ENCODE data around the gene NXPH1.

NXPH1 gene

GRCh38 chr7:8710124-8710523 is 276.7 kb downstream of the NXPH1 start:
- H4K20me1 ChIP-seq (ENCODE audit: insufficient read depth, low read length), result no peaks in the 10 kb centered on the region
- no peak overlapping the region for H3K4me2 ChIP-seq (ENCODE audit: low read length)
- H3F3A ChIP-seq (ENCODE audit: insufficient read depth, low read length), result no peaks in the 10 kb centered on the region
- no peak overlapping the region for H2AFZ ChIP-seq (ENCODE audit: low read length)
- no peaks in the 10 kb centered on the region for H3K4me1 ChIP-seq (ENCODE audit: insufficient read depth, low read length, severe bottlenecking)
- H3K9me2 ChIP-seq (ENCODE audit: low read depth, low read length), result no peaks in the 10 kb centered on the region
- TF ChIP-seq EZH2 (IDR thresholded peaks at IDR 0.05; ENCODE audit: borderline replicate concordance, low read length), result no peak
- TF ChIP-seq CTCF (IDR thresholded peaks at IDR 0.05; ENCODE audit: low read length), result no peak
- no peaks in the 10 kb centered on the region for H3K9me3 ChIP-seq (ENCODE audit: low read length)
- H3K36me3 ChIP-seq (ENCODE audit: insufficient read depth, low read length), result no peaks in the 10 kb centered on the region
- no peak overlapping the region for H3K27ac ChIP-seq (ENCODE audit: low read depth, low read length, poor library complexity, severe bottlenecking)
- H3K4me3 ChIP-seq (ENCODE audit: low read depth, low read length, poor library complexity, severe bottlenecking), result no peak overlapping the region
- no peaks in the 10 kb centered on the region for H3K79me2 ChIP-seq (ENCODE audit: insufficient read depth, low read length)
- H3K27me3 ChIP-seq (ENCODE audit: insufficient read depth, low read length), result no peaks in the 10 kb centered on the region
- no peak overlapping the region for H3K9ac ChIP-seq (ENCODE audit: low read length)

GRCh38 chr7:8714791-8715190 is 281.4 kb downstream of the NXPH1 start:
- H3K36me3 ChIP-seq (ENCODE audit: insufficient read depth, low read length), result no peaks in the 10 kb centered on the region
- H3K9me3 ChIP-seq (ENCODE audit: low read length), result no peaks in the 10 kb centered on the region
- H2AFZ ChIP-seq (ENCODE audit: low read length), result no peak overlapping the region
- H3K4me1 ChIP-seq (ENCODE audit: insufficient read depth, low read length, severe bottlenecking), result no peaks in the 10 kb centered on the region
- H3K27me3 ChIP-seq (ENCODE audit: insufficient read depth, low read length), result no peaks in the 10 kb centered on the region
- H3K79me2 ChIP-seq (ENCODE audit: insufficient read depth, low read length), result no peaks in the 10 kb centered on the region
- H3K9me2 ChIP-seq (ENCODE audit: low read depth, low read length), result no peaks in the 10 kb centered on the region
- no peak overlapping the region for H3K4me2 ChIP-seq (ENCODE audit: low read length)
- no peaks in the 10 kb centered on the region for H4K20me1 ChIP-seq (ENCODE audit: insufficient read depth, low read length)
- no peak overlapping the region for H3K27ac ChIP-seq (ENCODE audit: low read depth, low read length, poor library complexity, severe bottlenecking)
- H3K9ac ChIP-seq (ENCODE audit: low read length), result no peak overlapping the region
- TF ChIP-seq CTCF (IDR thresholded peaks at IDR 0.05; ENCODE audit: low read length) (no peak), EZH2 (IDR thresholded peaks at IDR 0.05; ENCODE audit: borderline replicate concordance, low read length) (no peak)
- no peaks in the 10 kb centered on the region for H3F3A ChIP-seq (ENCODE audit: insufficient read depth, low read length)
- no peak overlapping the region for H3K4me3 ChIP-seq (ENCODE audit: low read depth, low read length, poor library complexity, severe bottlenecking)

DNA sequence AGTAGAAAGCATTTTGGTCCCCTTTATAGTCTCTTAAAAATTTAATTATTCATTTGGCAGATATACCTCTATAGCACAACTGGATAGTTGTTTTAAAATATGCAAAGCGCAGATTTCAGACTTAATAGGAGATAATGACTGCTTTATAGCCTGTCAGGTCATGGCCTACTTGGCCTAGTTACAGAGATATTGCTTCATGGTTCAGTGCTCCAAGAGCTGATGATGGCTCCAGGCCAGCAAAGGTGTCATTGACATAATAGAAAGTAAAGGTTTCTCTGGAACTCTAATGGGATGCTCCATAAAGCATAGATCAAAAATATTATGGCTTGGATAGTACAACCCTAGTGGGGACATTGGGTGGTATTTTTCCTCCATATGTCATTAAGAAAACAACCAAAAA is 285.7 kb downstream of the NXPH1 start:
- no peaks in the 10 kb centered on the region for H3K36me3 ChIP-seq (ENCODE audit: insufficient read depth, low read length)
- H2AFZ ChIP-seq (ENCODE audit: low read length), result no peak overlapping the region
- no peaks in the 10 kb centered on the region for H3K79me2 ChIP-seq (ENCODE audit: insufficient read depth, low read length)
- no peaks in the 10 kb centered on the region for H3K9me3 ChIP-seq (ENCODE audit: low read length)
- H3K27ac ChIP-seq (ENCODE audit: low read depth, low read length, poor library complexity, severe bottlenecking), result no peak overlapping the region
- no peaks in the 10 kb centered on the region for H3F3A ChIP-seq (ENCODE audit: insufficient read depth, low read length)
- no peaks in the 10 kb centered on the region for H3K4me1 ChIP-seq (ENCODE audit: insufficient read depth, low read length, severe bottlenecking)
- no peak overlapping the region for H3K4me3 ChIP-seq (ENCODE audit: low read depth, low read length, poor library complexity, severe bottlenecking)
- no peaks in the 10 kb centered on the region for H3K9me2 ChIP-seq (ENCODE audit: low read depth, low read length)
- H3K4me2 ChIP-seq (ENCODE audit: low read length), result no peak overlapping the region
- TF ChIP-seq EZH2 (IDR thresholded peaks at IDR 0.05; ENCODE audit: borderline replicate concordance, low read length) (no peak), CTCF (IDR thresholded peaks at IDR 0.05; ENCODE audit: low read length) (no peak)
- H3K9ac ChIP-seq (ENCODE audit: low read length), result no peak overlapping the region
- no peaks in the 10 kb centered on the region for H4K20me1 ChIP-seq (ENCODE audit: insufficient read depth, low read length)
- H3K27me3 ChIP-seq (ENCODE audit: insufficient read depth, low read length), result no peaks in the 10 kb centered on the region

All from OCI-LY1 (cell line).